Hepatocyte (in vitro differentiated cells): ENCODE measurements around the gene RANBP10. TPM values are rescaled to one million over a fixed set of nuclear protein-coding genes. Genes with fewer than 3 reads are reported as not detected.
A peak's percentile ranks its signal among the peaks of the same experiment; 100 is the strongest.
"Not testable (repeated sequence)": the region's sequence is repeated elsewhere in the genome, so short reads cannot be mapped to it uniquely, and the experiment has no call there.

ENCODE experiments used
- DNase-seq: peaks from one replicate; pipeline ENCODE4 v3.0.0-alpha.2; 2016; ENCODE audit warnings: low spot score
- H2AFZ ChIP-seq: fragments of 200-600 bp; sonication (generic); 2 replicates; pipeline ENCODE4 v1.6.0; 2016; ENCODE audit warnings: antibody characterized with exemption, mild to moderate bottlenecking
- H3K27ac ChIP-seq: fragments of 200-600 bp; sonication (generic); 2 replicates; pipeline ENCODE4 v1.5.1; 2016; ENCODE audit warnings: mild to moderate bottlenecking
- H3K27me3 ChIP-seq: fragments of 200-600 bp; sonication (generic); 2 replicates; pipeline ENCODE4 v1.6.1; 2016
- H3K36me3 ChIP-seq: fragments of 200-600 bp; sonication (generic); replicated peaks from 2 replicates; pipeline ENCODE4 v1.5.1; 2016; ENCODE audit warnings: low read depth; ENCODE audit not compliant: insufficient read depth
- H3K4me1 ChIP-seq: fragments of 200-600 bp; sonication (generic); 2 replicates; pipeline ENCODE4 v1.5.1; 2016; ENCODE audit warnings: mild to moderate bottlenecking, moderate library complexity; ENCODE audit not compliant: insufficient read depth
- H3K4me2 ChIP-seq: fragments of 200-600 bp; sonication (generic); 2 replicates; pipeline ENCODE4 v1.6.0; 2016
- H3K4me3 ChIP-seq: fragments of 200-600 bp; sonication (generic); 2 replicates; pipeline ENCODE4 v1.5.1; 2016; ENCODE audit warnings: mild to moderate bottlenecking
- H3K79me2 ChIP-seq: fragments of 200-600 bp; sonication (generic); 2 replicates; pipeline ENCODE4 v1.6.0; 2017; ENCODE audit warnings: mild to moderate bottlenecking
- H3K9me2 ChIP-seq: fragments of 200-600 bp; sonication (generic); replicated peaks from 2 replicates; pipeline ENCODE4 v1.6.0; 2017; ENCODE audit warnings: mild to moderate bottlenecking; ENCODE audit not compliant: insufficient read depth
- H3K9me3 ChIP-seq: fragments of 200-600 bp; sonication (generic); 2 replicates; pipeline ENCODE4 v1.5.1; 2016; ENCODE audit warnings: low read depth, mild to moderate bottlenecking
- H4K20me1 ChIP-seq: fragments of 200-600 bp; sonication (generic); 2 replicates; pipeline ENCODE4 v1.6.0; 2016; ENCODE audit warnings: mild to moderate bottlenecking; ENCODE audit not compliant: insufficient read depth, poor library complexity, severe bottlenecking
- EZH2 ChIP-seq: fragments of 200-600 bp; sonication (generic); IDR thresholded peaks from 2 replicates; pipeline ENCODE4 v1.6.1; 2016; ENCODE audit warnings: antibody characterized with exemption, mild to moderate bottlenecking, borderline replicate concordance
- EZH2phosphoT487 ChIP-seq: fragments of 200-600 bp; sonication (generic); IDR thresholded peaks from one replicate; pipeline ENCODE4 v1.6.1; 2018; ENCODE audit warnings: antibody characterized with exemption, mild to moderate bottlenecking, low read depth, moderate library complexity; ENCODE audit not compliant: unreplicated experiment, severe bottlenecking
- WGBS: methylation state at CpG from one replicate; pipeline ENCODE4 v1.1.6; 2016; ENCODE audit warnings: low lambda C conversion rate; ENCODE audit errors: missing lambda C conversion rate; 5-methylcytosine and 5-hydroxymethylcytosine counted together
- polyA plus RNA-seq: library from polyadenylated mRNA; unstranded; fragments of >200 nt; fragmentation: Nextera tagmentation; extraction: Ambion mirVana; gene quantifications from 2 replicates; pipeline ENCODE4 v1.2.1, GENCODE V29; 2016
- total RNA-seq: library from RNA; depleted of rRNA; stranded (reverse); fragments of >200 nt; gene quantifications from 2 replicates; pipeline ENCODE4 v1.2.3, GENCODE V29; 2014
- TF ChIP-seq, protein P1 (sequence below): fragments of 200-600 bp; sonication (generic); IDR thresholded peaks from 2 replicates; pipeline ENCODE4 v1.5.1; 2016; ENCODE audit warnings: antibody characterized with exemption, mild to moderate bottlenecking; ENCODE audit not compliant: poor library complexity

RANBP10 gene
- total and polyA plus RNA-seq, 2 experiments from 2014 or later: 8.6 to 12.6 TPM

DNA sequence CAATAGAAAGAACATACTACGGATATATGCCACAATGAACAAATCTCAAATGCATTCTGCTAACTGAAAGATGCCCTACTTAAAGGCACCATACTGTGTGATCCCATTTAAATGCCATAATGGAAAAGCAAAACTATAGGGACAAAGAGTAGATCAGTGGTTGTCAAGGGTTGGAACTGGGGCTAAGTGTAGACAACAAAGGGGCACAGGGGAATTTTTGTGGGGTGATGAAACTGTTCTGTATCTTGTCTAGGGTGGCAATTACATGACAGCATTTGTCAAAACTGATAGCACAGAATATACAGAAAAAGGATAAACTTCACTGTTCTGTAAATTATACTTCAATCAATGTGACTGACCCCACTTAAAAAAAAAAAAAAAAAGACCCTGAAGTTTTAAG lies 104.9 kb downstream of the RANBP10 start:
- Histone ChIP-seq H3K9me3 (no peaks in the 10 kb centered on the region), H3K27ac (no peak overlapping the region), H3K9me2 (no peaks in the 10 kb centered on the region), H4K20me1 (no peaks in the 10 kb centered on the region), H3K4me1 (no peaks in the 10 kb centered on the region), H3K4me2 (no peak overlapping the region), H2AFZ (no peak overlapping the region), H3K79me2 (peaks cover 18% of the 10 kb centered on the region), H3K27me3 (no peaks in the 10 kb centered on the region), H3K4me3 (no peak overlapping the region), H3K36me3 (no peaks in the 10 kb centered on the region)
- no peak for DNase-seq
- no peak for TF ChIP-seq EZH2phosphoT487
- 100% methylated on average over 1 of the region's 1 CpG for WGBS

DNA sequence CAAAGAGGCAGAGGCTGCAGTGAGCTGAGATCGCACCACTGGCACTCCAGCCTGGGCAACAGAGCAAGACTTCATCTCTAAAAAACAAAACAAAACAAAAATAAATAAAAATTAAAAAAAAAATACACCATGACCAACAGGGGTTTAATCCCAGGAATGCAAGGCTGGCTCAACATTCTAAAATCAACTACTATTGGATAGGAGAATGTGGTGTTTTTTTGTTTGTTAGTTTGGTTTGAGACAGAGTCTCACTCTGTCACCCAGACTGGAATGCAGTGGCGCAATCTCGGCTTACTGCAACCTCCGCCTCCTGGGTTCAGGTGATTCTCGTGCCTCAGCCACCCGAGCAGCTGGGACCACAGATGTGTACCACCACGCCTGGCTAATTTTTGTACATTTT lies 107.1 kb downstream of the RANBP10 start:
- no peaks in the 10 kb centered on the region for H4K20me1 ChIP-seq
- H3K4me1 ChIP-seq: no peaks in the 10 kb centered on the region
- no peaks in the 10 kb centered on the region for H3K36me3 ChIP-seq
- no peak overlapping the region for H3K27ac ChIP-seq
- H3K79me2 ChIP-seq: peaks cover 13% of the 10 kb centered on the region
- no peak for DNase-seq
- H3K9me2 ChIP-seq: no peaks in the 10 kb centered on the region
- TF ChIP-seq, protein P1, sequence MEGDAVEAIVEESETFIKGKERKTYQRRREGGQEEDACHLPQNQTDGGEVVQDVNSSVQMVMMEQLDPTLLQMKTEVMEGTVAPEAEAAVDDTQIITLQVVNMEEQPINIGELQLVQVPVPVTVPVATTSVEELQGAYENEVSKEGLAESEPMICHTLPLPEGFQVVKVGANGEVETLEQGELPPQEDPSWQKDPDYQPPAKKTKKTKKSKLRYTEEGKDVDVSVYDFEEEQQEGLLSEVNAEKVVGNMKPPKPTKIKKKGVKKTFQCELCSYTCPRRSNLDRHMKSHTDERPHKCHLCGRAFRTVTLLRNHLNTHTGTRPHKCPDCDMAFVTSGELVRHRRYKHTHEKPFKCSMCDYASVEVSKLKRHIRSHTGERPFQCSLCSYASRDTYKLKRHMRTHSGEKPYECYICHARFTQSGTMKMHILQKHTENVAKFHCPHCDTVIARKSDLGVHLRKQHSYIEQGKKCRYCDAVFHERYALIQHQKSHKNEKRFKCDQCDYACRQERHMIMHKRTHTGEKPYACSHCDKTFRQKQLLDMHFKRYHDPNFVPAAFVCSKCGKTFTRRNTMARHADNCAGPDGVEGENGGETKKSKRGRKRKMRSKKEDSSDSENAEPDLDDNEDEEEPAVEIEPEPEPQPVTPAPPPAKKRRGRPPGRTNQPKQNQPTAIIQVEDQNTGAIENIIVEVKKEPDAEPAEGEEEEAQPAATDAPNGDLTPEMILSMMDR: no peak
- no peak for TF ChIP-seq EZH2phosphoT487
- no peak for TF ChIP-seq EZH2
- no peak overlapping the region for H2AFZ ChIP-seq
- H3K4me2 ChIP-seq: no peak overlapping the region
- no peak overlapping the region for H3K4me3 ChIP-seq
- H3K27me3 ChIP-seq: no peaks in the 10 kb centered on the region
- 96% methylated on average over 7 of the region's 7 CpGs for WGBS
- no peaks in the 10 kb centered on the region for H3K9me3 ChIP-seq

DNA sequence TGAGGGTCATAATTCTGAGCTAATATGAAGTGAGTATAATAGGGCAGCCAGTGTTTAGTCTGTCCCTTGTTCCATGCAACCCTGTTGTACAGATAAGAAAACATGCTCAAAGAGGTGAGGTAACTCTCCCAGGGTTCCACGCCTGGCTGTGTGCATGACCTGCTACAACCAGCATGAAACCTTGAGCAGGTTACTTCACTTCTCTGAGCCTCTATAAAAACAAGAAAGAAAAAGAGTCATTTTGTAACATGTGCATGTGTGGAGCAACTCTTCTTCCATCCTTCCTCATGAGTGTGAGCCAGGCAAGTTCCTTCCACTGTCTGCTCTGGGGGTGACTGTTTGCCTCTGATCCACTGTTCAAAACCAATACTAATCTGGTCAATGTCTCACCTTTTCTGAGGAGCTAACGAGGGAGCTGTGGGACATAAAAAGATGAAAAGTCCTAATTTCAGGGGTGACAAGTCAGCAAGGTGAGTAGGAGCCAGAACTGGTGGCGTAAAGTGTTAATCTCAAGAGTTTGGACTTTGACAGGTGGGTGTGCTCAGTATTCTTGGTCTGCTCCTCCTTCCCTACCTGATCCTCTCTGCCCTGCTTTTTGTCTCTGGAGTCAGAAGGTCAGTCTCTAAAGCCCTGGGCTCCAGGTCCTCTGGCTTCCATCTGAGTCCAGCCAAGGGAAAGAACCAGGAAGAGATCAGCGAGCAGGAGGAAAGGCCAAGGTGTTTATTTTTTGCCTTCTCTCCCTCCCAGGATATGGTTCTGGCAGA lies 108.8 kb downstream of the RANBP10 start:
- Histone ChIP-seq H3K4me1 (no peaks in the 10 kb centered on the region), H3K9me3 (no peaks in the 10 kb centered on the region), H4K20me1 (no peaks in the 10 kb centered on the region), H2AFZ (no peak overlapping the region), H3K79me2 (peaks cover 10% of the 10 kb centered on the region), H3K9me2 (no peaks in the 10 kb centered on the region), H3K4me3 (no peak overlapping the region), H3K36me3 (no peaks in the 10 kb centered on the region), H3K4me2 (peak overlapping the region; percentile 9), H3K27me3 (no peaks in the 10 kb centered on the region), H3K27ac (no peak overlapping the region)
- TF ChIP-seq EZH2phosphoT487: no peak
- no peak for TF ChIP-seq EZH2
- TF ChIP-seq, protein P1: no peak
- WGBS: 65% methylated on average over 4 of the region's 4 CpGs
- no peak for DNase-seq

DNA sequence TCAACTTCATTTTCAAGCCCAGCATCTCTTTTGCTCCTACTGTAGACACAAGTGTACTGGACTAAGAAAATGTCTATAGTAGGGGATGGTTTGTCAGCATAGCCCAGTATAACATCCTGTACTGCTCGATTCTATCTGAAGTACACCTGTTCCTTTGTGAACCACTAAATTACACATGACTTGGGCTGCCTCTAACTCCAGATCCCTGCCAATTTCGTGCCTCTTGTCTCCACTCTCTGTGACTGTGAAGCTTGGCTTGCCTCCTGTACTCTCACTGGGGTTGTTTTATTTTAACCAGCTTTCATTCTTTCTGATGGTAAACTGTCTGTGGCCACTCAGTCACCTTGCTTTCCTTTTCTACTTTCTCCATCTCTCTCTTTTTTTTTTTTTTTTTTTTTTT lies 111.7 kb downstream of the RANBP10 start:
- 94% methylated on average over 2 of the region's 2 CpGs for WGBS
- H3K4me3 ChIP-seq: no peak overlapping the region
- no peak overlapping the region for H2AFZ ChIP-seq
- H4K20me1 ChIP-seq: no peaks in the 10 kb centered on the region
- H3K4me1 ChIP-seq: no peaks in the 10 kb centered on the region
- TF ChIP-seq EZH2 (no peak), EZH2phosphoT487 (no peak)
- TF ChIP-seq, protein P1: no peak
- H3K9me3 ChIP-seq: no peaks in the 10 kb centered on the region
- H3K36me3 ChIP-seq: no peaks in the 10 kb centered on the region
- H3K79me2 ChIP-seq: peaks cover 3% of the 10 kb centered on the region
- no peaks in the 10 kb centered on the region for H3K27me3 ChIP-seq
- no peak overlapping the region for H3K27ac ChIP-seq
- DNase-seq: no peak
- no peaks in the 10 kb centered on the region for H3K9me2 ChIP-seq
- H3K4me2 ChIP-seq: no peak overlapping the region

DNA sequence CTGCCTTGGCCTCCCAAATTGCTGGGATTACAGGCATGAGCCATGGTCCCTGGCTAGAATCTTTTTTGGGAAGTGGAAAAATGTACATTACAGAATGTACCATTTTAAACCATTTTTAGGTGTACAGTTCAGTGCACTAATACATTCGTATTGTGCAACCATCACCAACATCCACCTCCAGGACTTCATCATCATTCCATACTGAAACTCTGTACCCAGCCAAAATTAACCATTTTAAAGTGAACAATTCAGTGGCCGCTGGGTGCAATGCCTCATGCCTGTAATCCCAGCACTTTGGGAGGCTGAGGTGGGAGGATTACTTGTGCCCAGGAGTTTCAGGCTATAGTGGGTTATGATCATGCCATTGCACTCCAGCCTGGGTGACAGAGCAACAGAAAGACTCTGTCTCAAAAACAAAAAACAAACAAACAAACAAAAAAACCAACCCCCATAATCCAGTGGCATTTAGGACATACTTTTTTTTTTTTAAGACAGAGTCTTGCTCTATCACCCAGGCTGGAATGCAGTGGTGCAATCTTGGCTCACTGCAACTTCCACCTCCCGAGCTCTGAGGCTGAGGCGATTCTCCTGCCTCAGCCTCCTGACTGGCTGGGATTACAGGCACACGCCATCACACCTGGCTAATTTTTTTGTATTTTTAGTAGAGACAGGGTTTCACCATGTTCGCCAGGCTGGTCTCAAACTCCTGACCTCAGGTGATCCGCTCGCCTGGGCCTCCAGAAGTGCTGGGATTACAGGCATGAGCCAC lies 112.7 kb downstream of the RANBP10 start:
- WGBS: 93% methylated on average over 8 of the region's 8 CpGs
- H3K4me1 ChIP-seq, H3K4me3 ChIP-seq, H3K36me3 ChIP-seq, H3K9me2 ChIP-seq, H3K4me2 ChIP-seq, H4K20me1 ChIP-seq, H3K27me3 ChIP-seq, H2AFZ ChIP-seq, H3K9me3 ChIP-seq, H3K27ac ChIP-seq, DNase-seq, H3K79me2 ChIP-seq: not testable (repeated sequence)
